HG03025 (cell line): ENCODE data around the gene C16orf95.

ENCODE experiments used
- ATAC-seq: cut with Tn5 transposase; IDR thresholded peaks from one replicate; pipeline ENCODE4 v1.9.1; 2021; ENCODE audit warnings: mild to moderate bottlenecking, moderate library complexity; ENCODE audit not compliant: unreplicated experiment, low FRiP score

C16orf95 gene

DNA sequence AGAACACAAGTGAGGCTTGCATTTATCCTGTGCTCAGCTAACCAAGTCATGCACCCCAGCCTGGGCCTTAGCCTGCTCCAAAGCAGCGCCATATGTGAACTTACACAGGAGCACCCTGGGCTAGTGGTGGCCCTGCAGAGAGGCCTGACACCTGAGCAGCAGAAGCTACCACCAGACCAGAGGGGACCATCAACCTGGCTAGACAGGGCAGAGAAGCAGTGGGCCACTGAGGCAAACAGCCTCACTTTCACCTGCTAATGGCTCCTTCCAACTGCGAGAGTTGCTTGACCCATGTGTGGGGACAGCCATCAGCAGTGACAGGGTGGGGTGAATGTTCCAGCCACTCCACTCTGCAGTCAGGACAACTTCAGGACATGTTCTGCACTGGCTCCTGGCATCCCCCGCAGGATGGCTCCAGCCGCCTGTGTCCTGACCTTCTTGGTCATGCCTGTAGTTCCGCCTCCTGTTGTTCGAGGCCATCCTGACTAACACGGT, 2.9 kb upstream of the C16orf95 start:
- ATAC-seq: no peak

DNA sequence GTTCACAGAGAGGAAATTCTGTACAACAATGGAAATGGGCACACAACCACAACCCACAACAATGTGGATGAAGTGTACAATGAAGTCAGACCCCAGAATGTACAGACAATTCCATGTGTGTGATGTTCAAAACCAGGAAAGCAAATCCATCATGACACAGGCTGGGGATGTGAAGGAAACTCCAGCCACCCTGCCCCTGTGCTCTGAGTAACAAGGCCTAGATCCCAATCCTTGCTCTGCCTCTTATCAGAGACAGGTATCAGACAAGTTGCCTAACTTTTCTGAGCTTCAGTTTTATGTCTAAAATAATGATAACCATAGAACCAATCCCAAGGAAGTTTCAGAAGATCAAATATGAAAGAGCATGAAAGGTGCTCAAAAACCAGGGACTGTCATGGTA, 1.8 kb upstream of the C16orf95 start:
- no peak for ATAC-seq

- ATAC-seq: peak; percentile 18
These were observed 805 bp upstream of the C16orf95 start for GRCh38 chr16:87317750-87318644.

GRCh38 chr16:87316450-87316922, 706 bp downstream of the C16orf95 start:
- ATAC-seq: no peak

DNA sequence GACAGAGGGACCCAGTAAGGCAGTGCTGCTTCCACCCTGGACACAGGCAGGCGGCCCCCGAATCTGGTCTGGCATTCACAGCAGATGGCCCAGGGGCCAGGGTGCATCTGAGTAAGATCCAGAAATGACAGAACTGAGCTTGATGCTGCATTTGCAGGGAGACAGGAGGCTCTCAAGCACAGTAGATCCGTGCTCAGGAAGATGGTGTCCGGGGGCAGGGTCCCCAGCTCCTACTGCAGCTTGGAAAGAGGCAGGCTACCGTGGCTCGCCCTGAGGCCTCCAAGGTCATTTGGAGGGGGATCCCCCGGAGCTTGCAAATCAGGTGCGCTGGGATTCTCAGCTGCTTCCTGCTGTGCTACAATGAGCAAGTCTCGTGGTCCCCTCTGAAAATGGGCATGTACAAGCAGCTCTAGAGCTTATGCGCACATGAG, 2.2 kb downstream of the C16orf95 start:
- no peak for ATAC-seq

- no peak for ATAC-seq
These were observed 5.2 kb downstream of the C16orf95 start for GRCh38 chr16:87312008-87312407.

DNA sequence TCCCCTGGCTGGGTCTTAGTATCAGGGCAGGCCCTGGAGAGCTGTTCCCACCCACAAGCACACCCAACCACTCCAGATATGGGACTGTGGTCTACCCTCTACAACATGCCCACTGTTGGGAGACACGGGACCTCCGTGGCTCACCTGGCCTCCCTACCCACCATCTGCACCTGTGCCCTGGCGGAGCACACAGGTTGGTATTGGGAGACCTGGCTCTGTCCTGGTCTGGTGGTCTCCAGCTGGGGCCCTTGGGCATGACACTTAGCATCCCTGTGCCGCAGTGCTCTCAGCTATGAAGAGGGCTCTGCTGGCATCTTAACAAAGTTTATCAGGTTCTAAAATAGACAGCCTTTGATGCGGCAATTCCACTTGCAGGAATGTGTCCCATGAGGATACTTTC, 5.8 kb downstream of the C16orf95 start:
- ATAC-seq: no peak

DNA sequence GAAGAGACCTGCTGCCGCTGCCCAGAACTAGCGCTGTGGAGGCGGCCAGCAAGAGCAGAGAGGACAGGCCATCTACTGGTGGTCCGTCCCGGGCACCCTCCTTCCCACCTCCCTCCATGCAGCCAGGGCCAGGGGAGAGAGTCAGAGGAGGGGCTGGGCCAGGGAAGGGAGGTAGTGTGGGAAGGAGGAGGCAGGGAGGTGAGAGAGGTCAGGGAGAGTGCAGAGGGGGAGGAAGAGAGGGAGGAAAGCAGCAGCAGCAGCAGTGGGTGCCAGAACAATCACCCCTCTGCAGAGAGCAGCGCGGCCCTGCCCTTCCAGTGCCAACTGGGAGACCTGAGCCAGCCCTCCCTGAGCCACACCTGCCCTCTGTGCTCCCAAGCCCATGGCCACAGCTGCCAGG, 6.6 kb downstream of the C16orf95 start:
- no peak for ATAC-seq

DNA sequence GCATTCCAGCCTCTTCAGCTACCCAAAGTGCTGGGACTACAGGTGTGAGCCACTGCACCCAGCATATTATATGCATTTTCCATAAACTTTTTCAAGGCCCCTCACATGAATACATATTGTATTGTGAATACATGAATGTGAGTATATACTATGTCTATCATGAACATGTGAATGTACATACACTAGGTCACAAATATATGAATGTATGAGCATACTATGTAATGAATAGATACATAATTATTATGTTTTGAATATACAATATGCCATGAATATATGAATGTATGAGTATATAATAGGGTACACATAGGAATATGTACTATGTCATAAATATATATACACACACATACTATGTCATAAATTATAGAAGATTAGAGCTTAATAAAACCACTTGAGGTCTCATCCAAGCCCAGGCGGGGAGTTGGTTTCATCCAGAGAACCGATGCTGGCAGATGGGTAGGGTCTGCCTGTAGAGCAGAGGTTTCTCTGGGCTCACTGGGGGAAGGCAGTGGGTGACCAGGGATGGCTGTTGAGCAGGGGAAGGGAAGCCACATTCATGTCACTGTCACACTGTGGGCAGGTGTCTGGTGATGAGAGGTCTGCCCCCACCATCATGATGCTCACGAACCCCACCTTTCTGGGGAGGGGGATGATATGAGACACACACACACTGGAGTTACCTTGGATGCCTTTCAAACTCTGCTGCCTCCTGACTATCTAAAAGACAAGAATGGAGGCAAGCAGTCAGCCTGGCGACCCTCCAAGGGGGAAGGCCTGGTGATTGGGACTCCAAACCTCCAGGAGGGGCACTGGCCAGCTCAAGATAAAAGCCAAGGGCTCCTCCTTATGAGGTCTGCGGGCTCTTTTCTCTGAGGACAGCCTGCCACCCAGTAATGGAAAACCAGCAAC, 7.3 kb downstream of the C16orf95 start:
- no peak for ATAC-seq

DNA sequence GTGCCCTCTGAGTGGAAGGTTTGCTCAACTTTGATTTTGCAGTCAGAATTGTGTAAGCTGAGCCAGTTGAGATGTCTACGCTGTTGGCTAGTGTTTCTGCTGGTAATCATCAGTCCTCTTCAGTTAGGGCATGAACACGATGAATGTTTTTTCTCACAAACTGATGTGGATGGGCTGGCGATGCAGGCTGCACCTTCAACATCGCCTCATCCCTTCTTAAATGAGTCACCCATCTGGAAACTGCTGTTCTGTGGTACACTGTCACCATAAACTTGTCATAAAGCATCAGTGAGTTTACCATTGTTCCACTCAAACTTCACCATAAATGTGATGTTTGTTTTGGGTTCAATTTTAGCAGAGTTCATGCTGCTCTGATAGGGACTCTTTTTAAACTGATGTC, 8.4 kb downstream of the C16orf95 start:
- no peak for ATAC-seq

DNA sequence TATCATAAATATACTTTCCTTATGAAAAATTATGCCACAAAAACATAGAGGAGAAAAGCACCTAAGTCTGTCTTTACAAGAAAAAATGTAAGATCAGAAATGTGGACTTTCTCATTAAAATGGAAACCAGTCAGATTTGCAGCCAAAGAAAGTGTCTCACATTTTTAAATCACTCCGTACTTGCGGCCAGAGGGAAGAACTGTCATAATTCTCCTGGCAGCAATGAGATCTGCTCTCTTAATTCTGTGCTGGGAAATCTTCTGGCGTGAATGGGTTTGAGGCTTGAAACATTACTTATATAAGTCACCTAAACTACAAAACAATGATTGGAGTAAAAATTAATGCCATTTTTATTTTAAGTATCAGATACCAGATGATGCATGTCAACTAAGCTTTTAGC, 10.7 kb downstream of the C16orf95 start:
- no peak for ATAC-seq

DNA sequence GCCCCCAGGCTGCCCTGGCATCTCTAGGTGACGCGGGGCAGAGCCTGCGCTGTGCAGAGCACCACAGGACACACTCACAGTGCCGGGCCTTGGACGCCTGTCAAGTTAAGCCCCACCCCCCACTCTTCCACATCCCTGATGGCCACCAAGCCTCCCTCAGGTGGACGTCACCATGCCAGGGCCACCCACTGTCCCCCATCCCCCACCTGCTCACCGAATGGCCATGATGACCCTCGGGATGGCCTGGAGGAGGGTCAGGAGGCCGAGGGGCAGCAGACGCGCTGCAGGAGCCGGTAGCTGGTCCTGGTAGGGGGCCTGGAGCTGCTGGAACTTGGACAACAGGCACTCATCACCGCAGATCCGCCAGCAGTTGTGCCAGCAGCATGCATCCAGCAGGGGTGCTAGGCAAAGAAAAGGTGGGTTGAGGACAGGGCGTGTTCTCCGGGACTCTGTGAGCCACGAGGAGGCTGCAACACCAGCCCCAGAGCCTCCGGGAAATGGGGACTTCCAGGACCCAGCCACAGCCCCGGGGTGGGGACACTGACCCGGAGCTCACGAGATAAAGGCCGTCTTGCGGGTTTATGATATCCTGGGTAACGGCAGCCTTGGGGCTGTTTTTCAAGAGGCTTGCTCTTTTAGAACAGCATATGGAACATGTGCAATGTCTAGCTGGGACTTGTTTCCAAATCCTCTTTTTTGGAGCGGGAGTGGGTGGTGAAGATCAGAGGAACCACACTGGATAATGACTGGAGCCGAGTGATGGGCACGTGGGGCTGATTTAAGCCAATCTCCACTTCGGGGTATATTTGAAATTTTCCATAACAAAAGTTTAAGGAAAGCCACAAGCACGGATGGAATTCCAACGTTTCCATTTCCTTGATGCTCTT, 11.4 kb downstream of the C16orf95 start:
- no peak for ATAC-seq

GRCh38 chr16:87304951-87305350, 12.2 kb downstream of the C16orf95 start:
- ATAC-seq: no peak

DNA sequence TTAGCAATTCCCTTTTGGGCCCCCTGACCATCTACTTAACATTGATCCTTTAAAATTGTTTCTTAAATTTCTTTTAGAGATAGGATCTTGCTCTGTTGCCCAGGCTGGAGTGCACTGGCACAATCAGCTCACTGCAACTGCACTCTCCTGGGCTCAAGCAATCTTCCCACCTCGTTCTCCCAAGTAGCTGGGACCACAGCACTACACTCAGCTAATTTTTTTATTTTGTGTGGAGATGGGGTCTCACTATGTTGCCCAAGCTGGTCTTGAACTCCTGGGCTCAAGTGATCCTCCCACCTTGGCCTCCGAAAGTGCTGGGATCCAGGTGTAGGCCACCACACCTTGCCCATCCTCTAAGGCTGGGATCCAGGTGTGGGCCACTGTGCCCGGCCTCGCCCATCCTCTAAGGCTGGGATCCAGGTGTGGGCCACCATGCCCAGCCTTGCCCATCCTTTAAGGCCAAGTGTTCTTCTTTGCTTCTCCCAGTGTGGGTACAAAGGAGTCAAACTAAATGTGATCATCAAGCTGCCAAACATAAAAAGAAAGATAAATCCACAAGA, 13.2 kb downstream of the C16orf95 start:
- ATAC-seq: no peak

- no peak for ATAC-seq
These were observed 13.7 kb downstream of the C16orf95 start for GRCh38 chr16:87303431-87303930.

DNA sequence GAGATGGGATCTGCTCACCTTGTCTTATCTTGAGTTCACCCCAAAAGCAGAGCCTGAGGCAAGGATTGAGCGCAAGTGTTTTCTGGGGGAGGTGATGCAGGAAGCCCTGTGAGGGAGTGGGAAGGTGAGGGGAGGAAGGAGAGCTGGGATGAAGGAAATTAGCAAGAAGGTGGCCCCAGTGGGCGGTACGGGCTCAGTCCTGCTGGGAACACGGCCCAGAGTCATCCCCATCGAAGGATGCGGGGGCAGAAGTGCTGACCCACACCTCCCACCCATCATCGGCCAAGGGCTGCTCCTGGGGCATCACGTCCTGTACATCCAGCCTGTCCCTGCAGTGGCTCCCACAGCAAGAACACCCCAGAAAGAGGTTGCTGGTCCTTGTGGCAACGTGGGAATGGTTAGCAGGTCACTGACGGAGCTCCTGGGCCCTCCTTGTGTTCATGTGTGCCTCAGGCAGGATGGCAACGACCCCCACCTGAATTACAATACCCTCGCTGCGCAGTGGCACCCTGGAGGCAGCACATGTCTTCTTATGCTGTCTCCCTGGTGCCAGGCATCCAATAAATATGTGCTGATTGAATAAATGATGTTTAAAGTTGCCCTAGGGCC, 18.2 kb downstream of the C16orf95 start:
- ATAC-seq: no peak

- ATAC-seq: no peak
These were observed 19.1 kb downstream of the C16orf95 start for GRCh38 chr16:87297918-87298631.

GRCh38 chr16:87297407-87297806, 19.8 kb downstream of the C16orf95 start:
- no peak for ATAC-seq
